Measurements from ENCODE around the gene ALPK1.
"Not testable (repeated sequence)": the region's sequence is repeated elsewhere in the genome, so short reads cannot be mapped to it uniquely, and the experiment has no call there.

DNA sequence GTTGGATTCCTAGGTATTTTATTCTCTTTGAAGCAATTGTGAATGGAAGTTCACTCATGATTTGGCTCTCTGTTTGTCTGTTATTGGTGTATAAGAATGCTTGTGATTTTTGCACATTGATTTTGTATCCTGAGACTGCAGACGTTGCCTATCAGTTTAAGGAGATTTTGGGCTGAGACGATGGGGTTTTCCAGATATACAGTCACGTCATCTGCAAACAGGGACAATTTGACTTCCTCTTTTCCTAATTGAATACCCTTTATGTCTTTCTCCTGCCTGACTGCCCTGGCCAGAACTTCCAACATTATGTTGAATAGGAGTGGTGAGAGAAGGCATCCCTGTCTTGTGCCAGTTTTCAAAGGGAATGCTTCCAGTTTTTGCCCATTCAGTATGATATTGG is 8.3 kb downstream of the ALPK1 start:
- not testable (repeated sequence) for TF ChIP-seq OSR1 (CRISPR knock-in tag; IDR thresholded peaks at IDR 0.05); CSRNP3 (CRISPR knock-in tag; IDR thresholded peaks at IDR 0.05); BACH2 (CRISPR knock-in tag; IDR thresholded peaks at IDR 0.05; ENCODE audit: borderline replicate concordance); ZFP30 (CRISPR knock-in tag; IDR thresholded peaks at IDR 0.05); SNAI2 (CRISPR knock-in tag; IDR thresholded peaks at IDR 0.05); ESRRG (CRISPR knock-in tag; IDR thresholded peaks at IDR 0.05); TOX (CRISPR knock-in tag; IDR thresholded peaks at IDR 0.05; ENCODE audit: borderline replicate concordance); RARB (CRISPR knock-in tag; IDR thresholded peaks at IDR 0.05); GLIS3 (CRISPR knock-in tag; IDR thresholded peaks at IDR 0.05); TCF4 (CRISPR knock-in tag; IDR thresholded peaks at IDR 0.05; ENCODE audit: borderline replicate concordance); ISL1 (CRISPR knock-in tag; IDR thresholded peaks at IDR 0.05); CSDC2 (CRISPR knock-in tag; IDR thresholded peaks at IDR 0.05)
- TF ChIP-seq, protein P1, sequence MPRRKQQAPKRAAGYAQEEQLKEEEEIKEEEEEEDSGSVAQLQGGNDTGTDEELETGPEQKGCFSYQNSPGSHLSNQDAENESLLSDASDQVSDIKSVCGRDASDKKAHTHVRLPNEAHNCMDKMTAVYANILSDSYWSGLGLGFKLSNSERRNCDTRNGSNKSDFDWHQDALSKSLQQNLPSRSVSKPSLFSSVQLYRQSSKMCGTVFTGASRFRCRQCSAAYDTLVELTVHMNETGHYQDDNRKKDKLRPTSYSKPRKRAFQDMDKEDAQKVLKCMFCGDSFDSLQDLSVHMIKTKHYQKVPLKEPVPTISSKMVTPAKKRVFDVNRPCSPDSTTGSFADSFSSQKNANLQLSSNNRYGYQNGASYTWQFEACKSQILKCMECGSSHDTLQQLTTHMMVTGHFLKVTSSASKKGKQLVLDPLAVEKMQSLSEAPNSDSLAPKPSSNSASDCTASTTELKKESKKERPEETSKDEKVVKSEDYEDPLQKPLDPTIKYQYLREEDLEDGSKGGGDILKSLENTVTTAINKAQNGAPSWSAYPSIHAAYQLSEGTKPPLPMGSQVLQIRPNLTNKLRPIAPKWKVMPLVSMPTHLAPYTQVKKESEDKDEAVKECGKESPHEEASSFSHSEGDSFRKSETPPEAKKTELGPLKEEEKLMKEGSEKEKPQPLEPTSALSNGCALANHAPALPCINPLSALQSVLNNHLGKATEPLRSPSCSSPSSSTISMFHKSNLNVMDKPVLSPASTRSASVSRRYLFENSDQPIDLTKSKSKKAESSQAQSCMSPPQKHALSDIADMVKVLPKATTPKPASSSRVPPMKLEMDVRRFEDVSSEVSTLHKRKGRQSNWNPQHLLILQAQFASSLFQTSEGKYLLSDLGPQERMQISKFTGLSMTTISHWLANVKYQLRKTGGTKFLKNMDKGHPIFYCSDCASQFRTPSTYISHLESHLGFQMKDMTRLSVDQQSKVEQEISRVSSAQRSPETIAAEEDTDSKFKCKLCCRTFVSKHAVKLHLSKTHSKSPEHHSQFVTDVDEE (CRISPR knock-in tag; IDR thresholded peaks at IDR 0.05) = not testable (repeated sequence)
- TF ChIP-seq, protein P2, sequence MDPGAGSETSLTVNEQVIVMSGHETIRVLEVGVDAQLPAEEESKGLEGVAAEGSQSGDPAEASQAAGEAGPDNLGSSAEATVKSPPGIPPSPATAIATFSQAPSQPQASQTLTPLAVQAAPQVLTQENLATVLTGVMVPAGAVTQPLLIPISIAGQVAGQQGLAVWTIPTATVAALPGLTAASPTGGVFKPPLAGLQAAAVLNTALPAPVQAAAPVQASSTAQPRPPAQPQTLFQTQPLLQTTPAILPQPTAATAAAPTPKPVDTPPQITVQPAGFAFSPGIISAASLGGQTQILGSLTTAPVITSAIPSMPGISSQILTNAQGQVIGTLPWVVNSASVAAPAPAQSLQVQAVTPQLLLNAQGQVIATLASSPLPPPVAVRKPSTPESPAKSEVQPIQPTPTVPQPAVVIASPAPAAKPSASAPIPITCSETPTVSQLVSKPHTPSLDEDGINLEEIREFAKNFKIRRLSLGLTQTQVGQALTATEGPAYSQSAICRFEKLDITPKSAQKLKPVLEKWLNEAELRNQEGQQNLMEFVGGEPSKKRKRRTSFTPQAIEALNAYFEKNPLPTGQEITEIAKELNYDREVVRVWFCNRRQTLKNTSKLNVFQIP (CRISPR knock-in tag; IDR thresholded peaks at IDR 0.05; ENCODE audit: borderline replicate concordance, low read depth) = not testable (repeated sequence)
